Lung (tissue), 12 donors: Measurements from ENCODE around the gene BEND2. TPM values are rescaled to one million over a fixed set of nuclear protein-coding genes. Genes with fewer than 3 reads are reported as not detected.

Source experiments
- ATAC-seq: fragments of 200-7000 bp; cut with Tn5 transposase; one replicate; pipeline ENCODE4 v1.9.1; 2020; ENCODE audit warnings: moderate number of reproducible peaks; ENCODE audit not compliant: insufficient read depth, low FRiP score
- DNase-seq, 3 donors: peaks; one replicate each; pipeline ENCODE4 v3.0.0-alpha.2; 2013 to 2017
- H3K27ac ChIP-seq, 2 donors: one replicate each; pipeline ENCODE4 v1.5.1; 2013; ENCODE audit warnings: mild to moderate bottlenecking in 2 of 2, moderate library complexity in 2 of 2, control low read depth in 1 of 2, inconsistent platforms in 1 of 2, low read depth in 1 of 2, low read length in 1 of 2
- H3K27me3 ChIP-seq, 3 donors: one replicate each; pipeline ENCODE4 v1.5.1; 2013; ENCODE audit warnings: low read length in 2 of 3; ENCODE audit not compliant: control insufficient read depth in 3 of 3, insufficient read depth in 3 of 3
- H3K36me3 ChIP-seq, 4 donors: one replicate each; pipeline ENCODE4 v1.5.1; 2013; ENCODE audit warnings: low read length in 4 of 4, mild to moderate bottlenecking in 1 of 4, moderate library complexity in 1 of 4; ENCODE audit not compliant: control insufficient read depth in 4 of 4, insufficient read depth in 4 of 4
- H3K4me1 ChIP-seq, 5 donors: one replicate each; pipeline ENCODE4 v1.5.1; 2013; ENCODE audit warnings: low read length in 5 of 5, mild to moderate bottlenecking in 2 of 5, moderate library complexity in 1 of 5; ENCODE audit not compliant: control insufficient read depth in 5 of 5, insufficient read depth in 5 of 5
- H3K4me3 ChIP-seq: one replicate; pipeline ENCODE4 v1.5.1; 2013; ENCODE audit warnings: mild to moderate bottlenecking, control low read depth, moderate library complexity
- H3K9ac ChIP-seq, 2 donors: one replicate each; pipeline ENCODE4 v1.5.1; 2013; ENCODE audit warnings: low read length in 2 of 2, control low read depth in 1 of 2; ENCODE audit not compliant: insufficient read depth in 1 of 2
- H3K9me3 ChIP-seq, 4 donors: one replicate each; pipeline ENCODE4 v1.5.1; 2013; ENCODE audit warnings: low read length in 3 of 4, mild to moderate bottlenecking in 1 of 4, moderate library complexity in 1 of 4; ENCODE audit not compliant: control insufficient read depth in 4 of 4, insufficient read depth in 3 of 4
- CTCF ChIP-seq: IDR thresholded peaks from 2 replicates; pipeline ENCODE4 v1.5.1; 2012; ENCODE audit warnings: mild to moderate bottlenecking; ENCODE audit errors: control extremely low read depth, extremely low read depth
- WGBS, 2 donors: extraction: QIAGEN DNeasy Blood & Tissue Kit; methylation state at CpG; one replicate each; pipeline ENCODE4 v1.1.7; 2013; 5-methylcytosine and 5-hydroxymethylcytosine counted together
- polyA plus RNA-seq, 2 donors: library from polyadenylated mRNA; stranded (reverse); fragments of 200-250 nt; gene quantifications; one replicate each; pipeline ENCODE4 v1.2.1, GENCODE V29; 2013
- total RNA-seq, 2 donors: library from RNA; depleted of rRNA in 1 of 2; stranded (reverse); fragments of >200 nt in 1 of 2; gene quantifications; one replicate each; pipeline ENCODE4 v1.2.1, GENCODE V29; 2014 to 2021
- donor health status: control.
- donor health status: control.
- donor health status: Bipolar disorder and iron deficiency.
- donor health status: healthy.
- donor health status: DM: yes; HTN: yes; CAD: no.

Gene BEND2
- total and polyA plus RNA-seq, 4 donors = 0.03 to 0.14 (median 0.04) TPM; not detected in 1

- H3K36me3 ChIP-seq = no peaks in the 10 kb centered on the region
- no peak overlapping the region for H3K4me3 ChIP-seq
- peaks cover 0 to 3% (median 0%) of the 10 kb centered on the region in 4 donors for H3K9me3 ChIP-seq
- no peak overlapping the region for H3K27ac ChIP-seq
- DNase-seq (no peak), ATAC-seq (no peak)
- H3K9ac ChIP-seq = no peak overlapping the region
- no peaks in the 10 kb centered on the region for H3K4me1 ChIP-seq
- 72 to 89% methylated on average over 8 of the region's 8 CpGs for WGBS, 2 donors
- no peak for TF ChIP-seq CTCF
- peaks cover 2 to 11% (median 3%) of the 10 kb centered on the region in 3 donors for H3K27me3 ChIP-seq
Measured at GRCh38 chrX:18206657-18207056, 14.0 kb downstream of the BEND2 start.

GRCh38 chrX:18203631-18204030 is 17.1 kb downstream of the BEND2 start:
- no peak for ATAC-seq
- TF ChIP-seq CTCF = no peak
- WGBS, 2 donors = 65 to 83% methylated on average over 5 of the region's 5 CpGs

GRCh38 chrX:18194688-18195087 is 26.0 kb downstream of the BEND2 start:
- H3K9ac ChIP-seq = no peak overlapping the region
- H3K4me1 ChIP-seq = no peaks in the 10 kb centered on the region
- H3K4me3 ChIP-seq = no peak overlapping the region
- DNase-seq = no peak
- H3K36me3 ChIP-seq = no peaks in the 10 kb centered on the region
- 45 to 88% methylated on average over 1 of the region's 1 CpG for WGBS, 2 donors
- ATAC-seq = no peak
- H3K27me3 ChIP-seq = peaks cover 0 to 16% (median 0%) of the 10 kb centered on the region in 3 donors
- TF ChIP-seq CTCF = no peak
- no peak overlapping the region for H3K27ac ChIP-seq
- H3K9me3 ChIP-seq = peaks cover 0 to 1% (median 0%) of the 10 kb centered on the region in 4 donors

More at GRCh38 chrX:18203631-18204030, 17.1 kb downstream of the BEND2 start:
- Histone ChIP-seq H3K9ac (no peak overlapping the region), H3K4me1 (no peaks in the 10 kb centered on the region), H3K36me3 (no peaks in the 10 kb centered on the region), H3K4me3 (no peak overlapping the region), H3K27me3 (peaks cover 3 to 9% (median 3%) of the 10 kb centered on the region in 3 donors), H3K9me3 (peaks cover 0 to 3% (median under 1%) of the 10 kb centered on the region in 4 donors), H3K27ac (no peak overlapping the region)
- DNase-seq = no peak

- no peaks in the 10 kb centered on the region for H3K36me3 ChIP-seq
- H3K4me3 ChIP-seq = no peak overlapping the region
- H3K27me3 ChIP-seq = peaks cover 0 to 9% (median 8%) of the 10 kb centered on the region in 3 donors
- no peak for TF ChIP-seq CTCF
- DNase-seq = no peak
- no peak overlapping the region for H3K9ac ChIP-seq
- H3K9me3 ChIP-seq = no peaks in the 10 kb centered on the region
- ATAC-seq = no peak
- no peak overlapping the region for H3K27ac ChIP-seq
- H3K4me1 ChIP-seq = no peaks in the 10 kb centered on the region
- WGBS, 2 donors = 90 to 96% methylated on average over 4 of the region's 4 CpGs
Measured at GRCh38 chrX:18179446-18179845, 41.2 kb downstream of the BEND2 start.
